SK-N-SH treated with all-trans-retinoic acid at 6 μM for 48 hours (cell line): ENCODE data around the gene DDOST.

Experiments used
- ATAC-seq: fragments of 200-7000 bp; cut with Tn5 transposase; 3 replicates; pipeline ENCODE4 v1.9.1; 2020; ENCODE audit warnings: mild to moderate bottlenecking, moderate library complexity
- ARNTL ChIP-seq: fragments of 450-650 bp; formaldehyde crosslinking; IDR thresholded peaks from 2 replicates; pipeline ENCODE4 v1.5.0; 2020; ENCODE audit warnings: low read depth, mild to moderate bottlenecking, moderate library complexity, borderline replicate concordance
- CREB5 ChIP-seq: fragments of 250-450 bp; sonication (Bioruptor Pico); IDR thresholded peaks from 2 replicates; pipeline ENCODE4 v1.5.1; 2020; ENCODE audit warnings: low read depth, mild to moderate bottlenecking, moderate library complexity
- CSDC2 ChIP-seq: fragments of 250-450 bp; sonication (Bioruptor Pico); IDR thresholded peaks from 2 replicates; pipeline ENCODE4 v1.5.0; 2020; ENCODE audit warnings: mild to moderate bottlenecking, moderate library complexity
- CSRNP3 ChIP-seq: fragments of 250-450 bp; sonication (Bioruptor Pico); IDR thresholded peaks from 2 replicates; pipeline ENCODE4 v1.5.1; 2021; ENCODE audit warnings: mild to moderate bottlenecking, moderate library complexity
- ESRRG ChIP-seq: fragments of 250-450 bp; sonication (Bioruptor Pico); IDR thresholded peaks from 2 replicates; pipeline ENCODE4 v1.6.1; 2021; ENCODE audit warnings: mild to moderate bottlenecking
- GLIS3 ChIP-seq: fragments of 250-450 bp; sonication (Bioruptor Pico); IDR thresholded peaks from 2 replicates; pipeline ENCODE4 v1.5.0; 2020; ENCODE audit warnings: mild to moderate bottlenecking, moderate library complexity
- ISL1 ChIP-seq: fragments of 250-450 bp; sonication (Bioruptor Pico); IDR thresholded peaks from 2 replicates; pipeline ENCODE4 v2.1.2; 2022; ENCODE audit warnings: mild to moderate bottlenecking, moderate library complexity
- OSR1 ChIP-seq: fragments of 250-450 bp; sonication (Bioruptor Pico); IDR thresholded peaks from 2 replicates; pipeline ENCODE4 v1.8.0; 2022; ENCODE audit warnings: moderate library complexity, mild to moderate bottlenecking, inconsistent platforms
- POU6F1 ChIP-seq: fragments of 250-450 bp; sonication (Bioruptor Pico); IDR thresholded peaks from 2 replicates; pipeline ENCODE4 v1.8.0; 2021; ENCODE audit warnings: low read depth, mild to moderate bottlenecking, moderate library complexity, borderline replicate concordance
- PPARA ChIP-seq: fragments of 250-450 bp; sonication (Bioruptor Pico); IDR thresholded peaks from 2 replicates; pipeline ENCODE4 v1.5.0; 2020; ENCODE audit warnings: mild to moderate bottlenecking, borderline replicate concordance
- RARB ChIP-seq: fragments of 250-450 bp; sonication (Bioruptor Pico); IDR thresholded peaks from 2 replicates; pipeline ENCODE4 v1.8.0; 2021; ENCODE audit warnings: mild to moderate bottlenecking, moderate library complexity
- SNAI2 ChIP-seq: fragments of 250-450 bp; sonication (Bioruptor Pico); IDR thresholded peaks from 2 replicates; pipeline ENCODE4 v1.5.0; 2020; ENCODE audit warnings: mild to moderate bottlenecking, moderate library complexity
- TCF4 ChIP-seq: fragments of 250-450 bp; sonication (Bioruptor Pico); IDR thresholded peaks from 2 replicates; pipeline ENCODE4 v1.8.0; 2021; ENCODE audit warnings: mild to moderate bottlenecking, moderate library complexity, borderline replicate concordance
- ZFP3 ChIP-seq: fragments of 250-450 bp; sonication (Bioruptor Pico); IDR thresholded peaks from 2 replicates; pipeline ENCODE4 v1.5.0; 2020; ENCODE audit warnings: mild to moderate bottlenecking, moderate library complexity
- ZFP30 ChIP-seq: fragments of 450-650 bp; formaldehyde crosslinking; IDR thresholded peaks from 2 replicates; pipeline ENCODE4 v1.5.0; 2022; ENCODE audit warnings: mild to moderate bottlenecking, moderate library complexity
- ZNF70 ChIP-seq: fragments of 450-650 bp; formaldehyde crosslinking; IDR thresholded peaks from 2 replicates; pipeline ENCODE4 v1.5.0; 2020; ENCODE audit warnings: mild to moderate bottlenecking, moderate library complexity
- ZNF8 ChIP-seq: fragments of 450-650 bp; formaldehyde crosslinking; IDR thresholded peaks from 2 replicates; pipeline ENCODE4 v1.5.0; 2020; ENCODE audit warnings: mild to moderate bottlenecking, moderate library complexity
- TF ChIP-seq, protein P1 (sequence below): fragments of 250-450 bp; sonication (Bioruptor Pico); IDR thresholded peaks from 2 replicates; pipeline ENCODE4 v1.8.0; 2020; ENCODE audit warnings: mild to moderate bottlenecking, moderate library complexity, borderline replicate concordance

DDOST gene

DNA sequence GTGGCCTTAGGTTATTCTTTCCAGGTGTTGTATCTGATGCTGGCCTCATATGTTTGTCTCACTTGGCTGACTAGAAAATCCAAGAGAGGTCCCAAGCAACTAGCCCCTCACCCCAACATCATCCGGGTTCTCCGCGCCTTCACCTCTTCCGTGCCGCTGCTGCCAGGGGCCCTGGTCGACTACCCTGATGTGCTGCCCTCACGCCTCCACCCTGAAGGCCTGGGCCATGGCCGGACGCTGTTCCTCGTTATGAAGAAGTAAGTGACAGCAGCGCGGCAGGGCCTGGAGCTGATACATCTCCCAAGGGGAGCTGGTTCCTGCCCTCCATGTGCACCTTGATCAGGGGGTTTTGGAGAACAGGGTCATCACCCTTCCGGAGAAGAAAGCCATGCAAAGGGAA, 16.8 kb downstream of the DDOST start:
- no peak for ATAC-seq
- TF ChIP-seq SNAI2 (CRISPR knock-in tag) (no peak), ZFP30 (CRISPR knock-in tag) (no peak), ESRRG (no peak), CSDC2 (CRISPR knock-in tag) (no peak), POU6F1 (CRISPR knock-in tag) (no peak), ZFP3 (CRISPR knock-in tag) (no peak), RARB (CRISPR knock-in tag) (no peak), ARNTL (CRISPR knock-in tag) (no peak)

DNA sequence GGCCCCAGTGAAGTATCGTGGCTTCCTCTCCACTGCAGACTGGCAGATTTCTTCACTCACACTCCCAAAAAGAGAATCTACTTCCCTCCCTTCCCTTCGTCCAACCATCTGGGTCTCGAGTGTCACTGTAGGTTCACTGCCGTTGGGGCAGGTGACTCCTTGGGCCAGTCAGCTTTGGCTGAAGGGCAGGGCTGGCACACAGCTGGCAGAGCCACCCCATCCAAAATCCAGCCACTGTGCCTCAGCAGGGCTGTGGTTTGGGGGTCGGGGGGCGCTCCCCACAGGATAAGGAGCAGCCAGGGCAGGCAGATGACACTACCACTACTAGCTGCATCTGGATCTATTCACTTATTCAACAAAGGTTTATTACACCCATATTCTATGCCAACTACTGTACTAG, 18.1 kb downstream of the DDOST start:
- TF ChIP-seq ESRRG: no peak
- TF ChIP-seq ZNF8: no peak
- TF ChIP-seq ISL1: no peak
- TF ChIP-seq ZNF70: no peak
- TF ChIP-seq OSR1: no peak
- no peak for TF ChIP-seq ARNTL (CRISPR knock-in tag)
- TF ChIP-seq CSRNP3 (CRISPR knock-in tag): no peak
- no peak for TF ChIP-seq ZFP3 (CRISPR knock-in tag)
- no peak for TF ChIP-seq RARB (CRISPR knock-in tag)
- TF ChIP-seq, protein P1, sequence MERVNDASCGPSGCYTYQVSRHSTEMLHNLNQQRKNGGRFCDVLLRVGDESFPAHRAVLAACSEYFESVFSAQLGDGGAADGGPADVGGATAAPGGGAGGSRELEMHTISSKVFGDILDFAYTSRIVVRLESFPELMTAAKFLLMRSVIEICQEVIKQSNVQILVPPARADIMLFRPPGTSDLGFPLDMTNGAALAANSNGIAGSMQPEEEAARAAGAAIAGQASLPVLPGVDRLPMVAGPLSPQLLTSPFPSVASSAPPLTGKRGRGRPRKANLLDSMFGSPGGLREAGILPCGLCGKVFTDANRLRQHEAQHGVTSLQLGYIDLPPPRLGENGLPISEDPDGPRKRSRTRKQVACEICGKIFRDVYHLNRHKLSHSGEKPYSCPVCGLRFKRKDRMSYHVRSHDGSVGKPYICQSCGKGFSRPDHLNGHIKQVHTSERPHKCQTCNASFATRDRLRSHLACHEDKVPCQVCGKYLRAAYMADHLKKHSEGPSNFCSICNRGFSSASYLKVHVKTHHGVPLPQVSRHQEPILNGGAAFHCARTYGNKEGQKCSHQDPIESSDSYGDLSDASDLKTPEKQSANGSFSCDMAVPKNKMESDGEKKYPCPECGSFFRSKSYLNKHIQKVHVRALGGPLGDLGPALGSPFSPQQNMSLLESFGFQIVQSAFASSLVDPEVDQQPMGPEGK (CRISPR knock-in tag): no peak
- no peak for TF ChIP-seq GLIS3 (CRISPR knock-in tag)
- no peak for TF ChIP-seq TCF4 (CRISPR knock-in tag)
- TF ChIP-seq, all 23 proteins: peak for 0
- ATAC-seq: no peak

- ATAC-seq: no peak
Measured at GRCh38 chr1:20641975-20642374, 19.2 kb downstream of the DDOST start.

More at GRCh38 chr1:20641975-20642374, 19.2 kb downstream of the DDOST start:
- TF ChIP-seq CSRNP3 (CRISPR knock-in tag): no peak
- TF ChIP-seq CREB5: no peak
- no peak for TF ChIP-seq ARNTL (CRISPR knock-in tag)
- TF ChIP-seq TCF4 (CRISPR knock-in tag): no peak
- TF ChIP-seq POU6F1 (CRISPR knock-in tag): no peak
- TF ChIP-seq SNAI2 (CRISPR knock-in tag): no peak
- TF ChIP-seq ZFP3 (CRISPR knock-in tag): no peak
- TF ChIP-seq PPARA (CRISPR knock-in tag): no peak
- TF ChIP-seq, all 23 proteins: peak for 0
